T-helper 1 cell treated with Interleukin-12 subunit alpha and Interleukin-12 subunit beta and Interleukin-4 antibody, amounts not matched to agents 30 μg/mL and 1 μg/mL, for 36 hours (primary cell): ENCODE data around the gene NFASC.

Source experiments
- H3K27ac Mint-ChIP-seq: one replicate; pipeline ENCODE4 v1.8.0; 2021; ENCODE audit warnings: mild to moderate bottlenecking, mixed read lengths
- H3K27me3 Mint-ChIP-seq: one replicate; pipeline ENCODE4 v1.8.0; 2021; ENCODE audit warnings: low read depth, mixed read lengths
- H3K36me3 Mint-ChIP-seq: one replicate; pipeline ENCODE4 v1.8.0; 2021; ENCODE audit warnings: low read depth, mixed read lengths
- H3K4me1 Mint-ChIP-seq: one replicate; pipeline ENCODE4 v1.8.0; 2021; ENCODE audit warnings: low read depth, mixed read lengths
- H3K4me3 Mint-ChIP-seq: one replicate; pipeline ENCODE4 v1.8.0; 2021; ENCODE audit warnings: mild to moderate bottlenecking, moderate library complexity, mixed read lengths
- H3K9me3 Mint-ChIP-seq: one replicate; pipeline ENCODE4 v1.8.0; 2021; ENCODE audit warnings: mixed read lengths

The NFASC gene

GRCh38 chr1:204888294-204888693 lies 17.6 kb downstream of the NFASC start:
- H3K27ac Mint-ChIP-seq, result no peak overlapping the region
- no peaks in the 10 kb centered on the region for H3K36me3 Mint-ChIP-seq
- no peaks in the 10 kb centered on the region for H3K9me3 Mint-ChIP-seq
- H3K27me3 Mint-ChIP-seq, result peaks cover 19% of the 10 kb centered on the region
- no peak overlapping the region for H3K4me3 Mint-ChIP-seq
- H3K4me1 Mint-ChIP-seq, result no peaks in the 10 kb centered on the region

- Mint-ChIP-seq H3K36me3 (no peaks in the 10 kb centered on the region), H3K9me3 (no peaks in the 10 kb centered on the region), H3K4me3 (no peak overlapping the region), H3K27me3 (peaks cover 25% of the 10 kb centered on the region), H3K27ac (no peak overlapping the region), H3K4me1 (no peaks in the 10 kb centered on the region)
These were observed 19.2 kb downstream of the NFASC start for GRCh38 chr1:204889681-204890383.

GRCh38 chr1:204891860-204892259 lies 21.2 kb downstream of the NFASC start:
- no peaks in the 10 kb centered on the region for H3K9me3 Mint-ChIP-seq
- no peak overlapping the region for H3K4me3 Mint-ChIP-seq
- H3K27me3 Mint-ChIP-seq, result peaks cover 40% of the 10 kb centered on the region
- H3K27ac Mint-ChIP-seq, result no peak overlapping the region
- no peaks in the 10 kb centered on the region for H3K4me1 Mint-ChIP-seq
- H3K36me3 Mint-ChIP-seq, result no peaks in the 10 kb centered on the region

GRCh38 chr1:204894031-204894430 lies 23.4 kb downstream of the NFASC start:
- H3K4me3 Mint-ChIP-seq, result no peak overlapping the region
- H3K36me3 Mint-ChIP-seq, result no peaks in the 10 kb centered on the region
- H3K27me3 Mint-ChIP-seq, result peaks cover 39% of the 10 kb centered on the region
- H3K4me1 Mint-ChIP-seq, result no peaks in the 10 kb centered on the region
- H3K27ac Mint-ChIP-seq, result no peak overlapping the region
- no peaks in the 10 kb centered on the region for H3K9me3 Mint-ChIP-seq

GRCh38 chr1:204894606-204895005 lies 23.9 kb downstream of the NFASC start:
- Mint-ChIP-seq H3K27ac (no peak overlapping the region), H3K27me3 (peaks cover 38% of the 10 kb centered on the region), H3K4me1 (no peaks in the 10 kb centered on the region), H3K9me3 (no peaks in the 10 kb centered on the region), H3K36me3 (no peaks in the 10 kb centered on the region), H3K4me3 (no peak overlapping the region)

DNA sequence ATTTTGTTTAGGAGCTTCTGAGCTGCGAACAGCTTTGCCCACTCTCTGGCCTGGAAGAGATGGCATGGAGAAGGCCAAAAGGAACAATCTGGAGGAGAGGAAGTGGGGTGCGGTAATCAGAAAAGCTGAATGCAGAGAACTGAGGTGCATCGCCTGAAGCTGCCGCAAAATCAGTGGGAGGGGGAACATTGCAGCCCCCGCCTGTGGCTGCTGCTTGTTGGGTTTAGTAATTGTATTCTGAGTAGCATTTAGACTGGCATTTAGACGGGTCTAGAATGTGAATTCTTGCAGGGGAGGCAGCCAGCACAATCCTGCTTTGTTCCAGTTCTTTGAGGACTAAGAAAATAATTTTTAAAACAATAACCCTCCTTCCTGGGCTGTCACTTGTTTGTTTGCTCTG lies 25.4 kb downstream of the NFASC start:
- no peaks in the 10 kb centered on the region for H3K4me1 Mint-ChIP-seq
- H3K27me3 Mint-ChIP-seq, result peaks cover 39% of the 10 kb centered on the region
- H3K27ac Mint-ChIP-seq, result no peak overlapping the region
- H3K9me3 Mint-ChIP-seq, result no peaks in the 10 kb centered on the region
- no peak overlapping the region for H3K4me3 Mint-ChIP-seq
- no peaks in the 10 kb centered on the region for H3K36me3 Mint-ChIP-seq

DNA sequence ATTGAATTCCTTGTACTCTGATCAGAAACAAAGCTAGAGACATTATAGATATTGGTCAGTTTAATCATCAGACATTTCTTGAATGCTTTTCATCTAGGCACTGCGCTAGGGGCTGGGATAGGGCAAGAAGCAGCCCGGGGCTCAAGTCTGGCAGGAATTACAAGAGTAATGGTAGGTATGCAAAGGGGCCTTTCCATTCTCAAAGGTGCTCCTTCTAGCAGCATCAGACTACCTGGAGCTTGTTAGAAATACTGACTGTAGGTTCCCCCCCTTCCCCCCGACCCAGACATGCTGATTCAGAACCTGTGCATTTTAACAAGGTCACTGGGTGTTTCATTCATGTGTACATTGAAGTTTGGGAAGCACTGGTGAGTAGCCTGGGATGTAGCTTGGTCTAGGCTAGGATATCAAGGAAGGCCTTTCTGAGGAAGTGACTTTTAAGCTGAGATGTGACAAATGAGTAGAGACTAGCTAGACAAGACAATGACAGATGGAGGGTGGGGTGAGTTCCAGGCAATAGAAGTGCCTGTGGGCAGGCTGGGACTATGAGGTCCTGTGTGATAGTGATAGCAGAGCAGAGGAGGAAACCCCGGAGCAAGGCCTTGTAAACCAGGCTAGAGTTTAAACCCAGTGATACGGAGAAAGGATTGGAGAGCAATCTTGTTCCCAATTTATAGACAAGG lies 26.3 kb downstream of the NFASC start:
- Mint-ChIP-seq H3K4me3 (no peak overlapping the region), H3K27ac (no peak overlapping the region), H3K4me1 (no peaks in the 10 kb centered on the region), H3K27me3 (peaks cover 45% of the 10 kb centered on the region), H3K9me3 (no peaks in the 10 kb centered on the region), H3K36me3 (no peaks in the 10 kb centered on the region)

DNA sequence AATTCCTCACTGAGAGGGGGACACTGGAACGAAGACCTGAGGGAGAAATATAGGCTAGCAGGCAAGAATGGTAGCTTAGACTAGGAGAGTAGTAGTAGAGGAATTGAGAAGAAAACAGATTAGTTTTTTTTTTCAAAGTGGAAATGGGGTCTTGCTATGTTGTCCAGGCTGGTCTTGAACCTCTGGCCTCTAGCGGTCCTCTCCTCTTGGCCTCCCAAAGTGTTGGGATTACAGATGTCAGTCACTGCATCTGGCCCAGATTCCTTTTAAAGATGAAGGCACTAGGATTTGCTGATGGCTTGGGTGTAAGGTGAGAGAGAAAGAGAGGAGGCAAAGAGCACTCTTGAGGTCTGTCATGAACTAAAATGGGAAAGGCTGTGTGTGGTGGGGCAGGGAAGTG lies 30.1 kb downstream of the NFASC start:
- no peak overlapping the region for H3K4me3 Mint-ChIP-seq
- peaks cover 50% of the 10 kb centered on the region for H3K27me3 Mint-ChIP-seq
- no peaks in the 10 kb centered on the region for H3K36me3 Mint-ChIP-seq
- H3K4me1 Mint-ChIP-seq, result no peaks in the 10 kb centered on the region
- no peaks in the 10 kb centered on the region for H3K9me3 Mint-ChIP-seq
- H3K27ac Mint-ChIP-seq, result no peak overlapping the region

DNA sequence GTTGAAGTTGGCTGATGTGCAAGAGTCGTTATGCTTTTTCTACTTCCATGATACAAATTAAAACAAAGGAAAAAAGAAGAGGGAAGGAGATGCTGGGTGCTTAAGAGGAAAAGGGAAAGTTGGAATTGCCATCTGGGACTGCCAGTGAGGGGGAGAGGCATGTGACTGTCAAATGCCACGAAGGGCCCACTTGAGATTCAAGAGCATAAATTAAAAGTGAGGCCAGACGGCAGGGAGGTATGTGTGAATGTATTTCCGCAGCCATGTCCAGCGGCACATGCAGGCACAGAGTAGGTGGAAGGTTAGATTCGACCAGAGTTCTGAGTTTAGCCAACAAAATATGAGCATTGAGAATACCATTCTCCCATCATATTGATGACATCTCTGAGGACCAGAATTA lies 32.0 kb downstream of the NFASC start:
- H3K9me3 Mint-ChIP-seq, result no peaks in the 10 kb centered on the region
- no peak overlapping the region for H3K4me3 Mint-ChIP-seq
- H3K27me3 Mint-ChIP-seq, result peaks cover 39% of the 10 kb centered on the region
- H3K36me3 Mint-ChIP-seq, result no peaks in the 10 kb centered on the region
- H3K4me1 Mint-ChIP-seq, result no peaks in the 10 kb centered on the region
- H3K27ac Mint-ChIP-seq, result no peak overlapping the region

GRCh38 chr1:204904228-204904810 lies 33.7 kb downstream of the NFASC start:
- Mint-ChIP-seq H3K36me3 (no peaks in the 10 kb centered on the region), H3K4me3 (no peak overlapping the region), H3K27me3 (peaks cover 42% of the 10 kb centered on the region), H3K9me3 (no peaks in the 10 kb centered on the region), H3K4me1 (no peaks in the 10 kb centered on the region), H3K27ac (no peak overlapping the region)

DNA sequence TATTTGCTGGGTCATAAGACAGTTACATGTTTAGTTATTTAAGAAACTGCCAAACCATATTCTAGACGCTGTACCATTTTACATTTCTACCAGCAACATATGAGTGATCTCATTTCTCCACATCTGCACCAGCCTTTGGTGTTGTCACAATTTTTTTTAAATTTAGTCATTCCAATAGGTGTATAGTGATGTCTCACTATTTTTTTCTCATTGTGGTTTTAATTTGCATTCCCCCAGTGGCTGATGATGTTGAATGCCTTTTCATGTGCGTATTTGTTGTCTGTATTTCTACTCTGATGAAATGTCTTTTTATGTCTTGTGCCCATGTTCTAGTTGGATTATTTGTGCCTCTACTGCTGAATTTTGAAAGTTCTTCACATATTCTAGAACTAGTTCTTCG lies 38.4 kb downstream of the NFASC start:
- Mint-ChIP-seq H3K27me3 (peaks cover 16% of the 10 kb centered on the region), H3K36me3 (no peaks in the 10 kb centered on the region), H3K27ac (no peak overlapping the region), H3K4me1 (no peaks in the 10 kb centered on the region), H3K9me3 (peaks cover under 1% of the 10 kb centered on the region), H3K4me3 (no peak overlapping the region)

DNA sequence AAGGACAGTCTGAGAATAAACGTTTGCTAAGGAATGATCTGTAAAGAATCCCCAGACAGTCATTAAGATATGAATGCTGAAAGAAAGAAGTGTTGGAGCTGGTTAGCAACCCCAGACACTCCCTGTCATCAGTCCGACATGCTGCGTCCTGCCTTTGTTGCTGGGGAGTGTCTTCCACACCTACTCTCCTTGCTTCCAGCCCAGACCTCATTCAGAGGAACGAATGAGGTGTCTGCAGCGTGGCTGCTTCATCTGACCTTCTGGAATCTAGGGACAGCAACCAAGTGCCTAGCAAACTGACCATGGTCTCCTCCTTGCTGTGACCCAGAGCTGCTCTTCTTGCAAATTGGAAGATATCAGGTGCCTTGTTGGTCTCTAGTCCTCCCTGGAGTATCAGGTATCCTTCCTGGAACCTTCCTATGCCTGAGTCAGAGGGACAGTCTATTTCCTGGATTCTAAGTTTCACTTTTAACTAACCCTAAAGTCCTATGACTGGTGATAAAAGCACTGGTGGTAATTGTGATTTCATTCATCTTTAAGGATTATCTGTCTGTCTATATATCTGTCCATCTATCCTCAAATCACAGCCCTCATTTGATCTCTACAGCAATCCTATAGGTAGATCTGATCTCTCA lies 45.3 kb downstream of the NFASC start:
- Mint-ChIP-seq H3K36me3 (no peaks in the 10 kb centered on the region), H3K4me1 (no peaks in the 10 kb centered on the region), H3K4me3 (no peak overlapping the region), H3K9me3 (peaks cover 6% of the 10 kb centered on the region), H3K27ac (no peak overlapping the region), H3K27me3 (peaks cover 10% of the 10 kb centered on the region)

DNA sequence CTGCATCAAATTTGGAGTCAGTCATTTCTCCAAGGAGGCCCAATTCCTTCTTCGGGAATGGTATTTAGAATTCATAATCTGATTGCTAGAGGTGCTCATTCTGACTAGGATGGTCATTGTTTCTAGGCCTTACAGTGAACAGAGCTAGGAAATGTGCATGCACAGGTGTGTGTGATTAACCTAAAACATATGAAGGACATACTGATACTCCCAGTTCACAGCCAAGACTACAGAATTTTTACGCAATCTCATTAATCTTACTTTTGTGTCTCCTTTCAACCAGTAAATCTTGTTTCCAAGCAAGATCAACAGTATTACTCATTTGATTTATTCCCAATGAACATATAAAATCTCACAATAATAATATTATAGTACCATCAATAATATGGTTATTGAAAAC lies 47.1 kb downstream of the NFASC start:
- H3K27ac Mint-ChIP-seq, result no peak overlapping the region
- H3K4me1 Mint-ChIP-seq, result no peaks in the 10 kb centered on the region
- H3K4me3 Mint-ChIP-seq, result no peak overlapping the region
- no peaks in the 10 kb centered on the region for H3K36me3 Mint-ChIP-seq
- peaks cover 10% of the 10 kb centered on the region for H3K27me3 Mint-ChIP-seq
- peaks cover 6% of the 10 kb centered on the region for H3K9me3 Mint-ChIP-seq

GRCh38 chr1:204920511-204920910 lies 49.8 kb downstream of the NFASC start:
- no peaks in the 10 kb centered on the region for H3K4me1 Mint-ChIP-seq
- no peak overlapping the region for H3K4me3 Mint-ChIP-seq
- H3K36me3 Mint-ChIP-seq, result no peaks in the 10 kb centered on the region
- H3K9me3 Mint-ChIP-seq, result no peaks in the 10 kb centered on the region
- H3K27me3 Mint-ChIP-seq, result peaks cover 9% of the 10 kb centered on the region
- no peak overlapping the region for H3K27ac Mint-ChIP-seq

DNA sequence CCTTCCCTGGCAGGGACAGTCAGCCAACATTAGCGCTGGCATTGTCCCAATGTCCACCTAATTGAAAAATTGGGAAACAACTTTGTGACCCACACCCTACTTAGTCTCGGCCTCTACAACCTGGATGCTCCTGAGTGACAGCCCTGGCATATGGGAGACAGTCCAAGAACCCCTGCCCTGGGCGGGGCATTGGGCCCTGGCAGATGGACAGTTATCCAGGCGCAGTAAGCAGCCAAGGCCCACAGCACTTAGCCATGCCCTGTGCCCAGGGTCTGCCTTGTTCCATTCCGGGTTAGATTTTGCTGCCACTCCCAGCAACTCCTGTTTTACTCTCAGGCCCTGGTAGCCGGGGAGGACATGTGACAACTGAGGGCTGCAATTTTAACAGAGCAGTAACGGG lies 50.3 kb downstream of the NFASC start:
- Mint-ChIP-seq H3K4me1 (no peaks in the 10 kb centered on the region), H3K36me3 (no peaks in the 10 kb centered on the region), H3K27me3 (peaks cover 12% of the 10 kb centered on the region), H3K9me3 (no peaks in the 10 kb centered on the region), H3K4me3 (no peak overlapping the region), H3K27ac (no peak overlapping the region)
